WTC11 (cell line): Measurements from ENCODE around the gene KLHDC4.

Experiments used
- CREB1 ChIP-seq: sonication (generic); formaldehyde crosslinking; IDR thresholded peaks from 2 replicates; pipeline ENCODE4 v1.8.0; 2023; ENCODE audit warnings: mild to moderate bottlenecking, missing genetic modification reagents
- FOXP1 ChIP-seq: sonication (generic); formaldehyde crosslinking; IDR thresholded peaks from 2 replicates; pipeline ENCODE4 v1.8.0; 2022; ENCODE audit warnings: missing genetic modification reagents, mild to moderate bottlenecking, moderate library complexity, borderline replicate concordance
- NFE2L1 ChIP-seq: sonication (generic); formaldehyde crosslinking; IDR thresholded peaks from 2 replicates; pipeline ENCODE4 v1.8.1; 2023; ENCODE audit warnings: missing genetic modification reagents
- RELA ChIP-seq: sonication (generic); formaldehyde crosslinking; IDR thresholded peaks from 2 replicates; pipeline ENCODE4 v1.8.1; 2022; ENCODE audit warnings: missing genetic modification reagents, mild to moderate bottlenecking, borderline replicate concordance
- RORB ChIP-seq: fragments of 250-450 bp; sonication (Bioruptor Pico); IDR thresholded peaks from 2 replicates; pipeline ENCODE4 v1.9.0; 2021; ENCODE audit warnings: mild to moderate bottlenecking
- TCF7 ChIP-seq: sonication (generic); formaldehyde crosslinking; IDR thresholded peaks from 2 replicates; pipeline ENCODE4 v1.8.0; 2022; ENCODE audit warnings: mild to moderate bottlenecking, low read depth, missing genetic modification reagents, moderate library complexity
- ZNF317 ChIP-seq: sonication (generic); formaldehyde crosslinking; IDR thresholded peaks from 2 replicates; pipeline ENCODE4 v1.8.1; 2023; ENCODE audit warnings: low read depth, mild to moderate bottlenecking, moderate library complexity, missing genetic modification reagents, borderline replicate concordance
- TF ChIP-seq, protein P1 (sequence below): sonication (generic); formaldehyde crosslinking; IDR thresholded peaks from 2 replicates; pipeline ENCODE4 v1.8.1; 2023; ENCODE audit warnings: mild to moderate bottlenecking, moderate library complexity, missing genetic modification reagents
- TF ChIP-seq, protein P2 (sequence below): sonication (generic); formaldehyde crosslinking; IDR thresholded peaks from 2 replicates; pipeline ENCODE4 v1.8.0; 2022; ENCODE audit warnings: mild to moderate bottlenecking, missing genetic modification reagents
- TF ChIP-seq, protein P3 (sequence below): fragments of 200-600 bp; IDR thresholded peaks from 2 replicates; pipeline ENCODE4 v1.8.0; 2022; ENCODE audit warnings: antibody characterized with exemption

DNA sequence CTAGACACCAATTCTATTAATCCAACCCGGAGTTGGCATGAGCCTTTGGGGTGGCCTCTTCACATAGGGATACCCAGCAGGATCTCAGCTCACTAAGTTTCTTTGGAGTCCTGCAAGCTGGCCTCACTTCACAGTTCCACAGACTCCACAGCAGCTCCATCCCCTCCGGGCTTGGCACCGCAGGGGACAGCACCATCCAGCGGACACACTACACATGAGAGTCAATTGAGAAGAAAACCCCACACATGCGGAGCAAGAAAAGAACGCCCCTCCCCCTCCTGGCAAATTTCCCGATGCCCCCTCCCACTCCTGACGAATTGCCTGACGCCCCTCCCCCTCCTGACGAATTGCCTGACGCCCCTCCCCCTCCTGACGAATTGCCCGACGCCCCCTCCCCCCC is 31.1 kb downstream of the KLHDC4 start:
- TF ChIP-seq, protein P1, sequence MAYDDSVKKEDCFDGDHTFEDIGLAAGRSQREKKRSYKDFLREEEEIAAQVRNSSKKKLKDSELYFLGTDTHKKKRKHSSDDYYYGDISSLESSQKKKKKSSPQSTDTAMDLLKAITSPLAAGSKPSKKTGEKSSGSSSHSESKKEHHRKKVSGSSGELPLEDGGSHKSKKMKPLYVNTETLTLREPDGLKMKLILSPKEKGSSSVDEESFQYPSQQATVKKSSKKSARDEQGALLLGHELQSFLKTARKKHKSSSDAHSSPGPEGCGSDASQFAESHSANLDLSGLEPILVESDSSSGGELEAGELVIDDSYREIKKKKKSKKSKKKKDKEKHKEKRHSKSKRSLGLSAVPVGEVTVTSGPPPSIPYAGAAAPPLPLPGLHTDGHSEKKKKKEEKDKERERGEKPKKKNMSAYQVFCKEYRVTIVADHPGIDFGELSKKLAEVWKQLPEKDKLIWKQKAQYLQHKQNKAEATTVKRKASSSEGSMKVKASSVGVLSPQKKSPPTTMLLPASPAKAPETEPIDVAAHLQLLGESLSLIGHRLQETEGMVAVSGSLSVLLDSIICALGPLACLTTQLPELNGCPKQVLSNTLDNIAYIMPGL (CRISPR knock-in tag), result no peak
- TF ChIP-seq, protein P2, sequence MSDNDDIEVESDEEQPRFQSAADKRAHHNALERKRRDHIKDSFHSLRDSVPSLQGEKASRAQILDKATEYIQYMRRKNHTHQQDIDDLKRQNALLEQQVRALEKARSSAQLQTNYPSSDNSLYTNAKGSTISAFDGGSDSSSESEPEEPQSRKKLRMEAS (CRISPR knock-in tag), result no peak
- TF ChIP-seq RELA (CRISPR knock-in tag) (no peak), ZNF317 (CRISPR knock-in tag) (no peak), RORB (CRISPR knock-in tag) (no peak), FOXP1 (CRISPR knock-in tag) (no peak), NFE2L1 (no peak), CREB1 (CRISPR knock-in tag) (no peak), TCF7 (CRISPR knock-in tag) (no peak)
- TF ChIP-seq, protein P3, sequence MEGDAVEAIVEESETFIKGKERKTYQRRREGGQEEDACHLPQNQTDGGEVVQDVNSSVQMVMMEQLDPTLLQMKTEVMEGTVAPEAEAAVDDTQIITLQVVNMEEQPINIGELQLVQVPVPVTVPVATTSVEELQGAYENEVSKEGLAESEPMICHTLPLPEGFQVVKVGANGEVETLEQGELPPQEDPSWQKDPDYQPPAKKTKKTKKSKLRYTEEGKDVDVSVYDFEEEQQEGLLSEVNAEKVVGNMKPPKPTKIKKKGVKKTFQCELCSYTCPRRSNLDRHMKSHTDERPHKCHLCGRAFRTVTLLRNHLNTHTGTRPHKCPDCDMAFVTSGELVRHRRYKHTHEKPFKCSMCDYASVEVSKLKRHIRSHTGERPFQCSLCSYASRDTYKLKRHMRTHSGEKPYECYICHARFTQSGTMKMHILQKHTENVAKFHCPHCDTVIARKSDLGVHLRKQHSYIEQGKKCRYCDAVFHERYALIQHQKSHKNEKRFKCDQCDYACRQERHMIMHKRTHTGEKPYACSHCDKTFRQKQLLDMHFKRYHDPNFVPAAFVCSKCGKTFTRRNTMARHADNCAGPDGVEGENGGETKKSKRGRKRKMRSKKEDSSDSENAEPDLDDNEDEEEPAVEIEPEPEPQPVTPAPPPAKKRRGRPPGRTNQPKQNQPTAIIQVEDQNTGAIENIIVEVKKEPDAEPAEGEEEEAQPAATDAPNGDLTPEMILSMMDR, result no peak
